GM23338 (cell line): ENCODE results near the gene SANBR. TPM values are rescaled to one million over a fixed set of nuclear protein-coding genes. Genes with fewer than 3 reads are reported as not detected.
A peak's percentile ranks its signal among the peaks of the same experiment; 100 is the strongest.

Experiments
- ATAC-seq: fragments of 200-7000 bp; cut with Tn5 transposase; 3 replicates; pipeline ENCODE4 v1.9.1; 2020
- DNase-seq: peaks from one replicate; pipeline ENCODE4 v3.0.0-alpha.2; 2015; ENCODE audit warnings: low spot score
- H2AFZ ChIP-seq: fragments of 200-600 bp; sonication (generic); 2 replicates; pipeline ENCODE4 v1.8.0; 2016; ENCODE audit warnings: antibody characterized with exemption, mild to moderate bottlenecking, moderate library complexity
- H3F3A ChIP-seq: fragments of 200-600 bp; sonication (generic); replicated peaks from 2 replicates; pipeline ENCODE4 v1.8.0; 2017; ENCODE audit warnings: antibody characterized with exemption, mixed run types, low read depth
- H3K27ac ChIP-seq: fragments of 200-600 bp; sonication (generic); 2 replicates; pipeline ENCODE4 v1.6.1; 2016; ENCODE audit warnings: low read depth
- H3K27me3 ChIP-seq: fragments of 200-600 bp; sonication (generic); 2 replicates; pipeline ENCODE4 v1.8.0; 2016; ENCODE audit warnings: mild to moderate bottlenecking, mixed run types, moderate library complexity; ENCODE audit not compliant: insufficient read depth
- H3K36me3 ChIP-seq: fragments of 200-600 bp; sonication (generic); 2 replicates; pipeline ENCODE4 v1.8.0; 2016; ENCODE audit warnings: mild to moderate bottlenecking; ENCODE audit not compliant: insufficient read depth
- H3K4me1 ChIP-seq: fragments of 200-600 bp; sonication (generic); 2 replicates; pipeline ENCODE4 v1.8.0; 2016; ENCODE audit warnings: mild to moderate bottlenecking, moderate library complexity; ENCODE audit not compliant: insufficient read depth
- H3K4me2 ChIP-seq: fragments of 200-600 bp; sonication (generic); 2 replicates; pipeline ENCODE4 v1.7.1; 2017; ENCODE audit warnings: mixed run types
- H3K4me3 ChIP-seq: fragments of 200-600 bp; sonication (generic); 2 replicates; pipeline ENCODE4 v1.6.1; 2016; ENCODE audit warnings: mixed run types
- H3K79me2 ChIP-seq: fragments of 200-600 bp; sonication (generic); replicated peaks from 2 replicates; pipeline ENCODE4 v1.8.0; 2017; ENCODE audit warnings: mild to moderate bottlenecking; ENCODE audit not compliant: insufficient read depth
- H3K9me2 ChIP-seq: fragments of 200-600 bp; sonication (generic); 2 replicates; pipeline ENCODE4 v1.8.0; 2017; ENCODE audit not compliant: insufficient read depth
- H4K20me1 ChIP-seq: fragments of 200-600 bp; sonication (generic); replicated peaks from 2 replicates; pipeline ENCODE4 v1.8.0; 2017; ENCODE audit warnings: mild to moderate bottlenecking; ENCODE audit not compliant: insufficient read depth
- H3K27ac Mint-ChIP-seq: 2 replicates; pipeline ENCODE4 v1.8.0; 2020; ENCODE audit warnings: inconsistent platforms, mild to moderate bottlenecking, moderate library complexity, mixed read lengths
- H3K27me3 Mint-ChIP-seq: 3 replicates; pipeline ENCODE4 v1.8.0; 2022; ENCODE audit warnings: low read depth, mild to moderate bottlenecking, moderate library complexity, mixed read lengths, inconsistent platforms; ENCODE audit not compliant: insufficient read depth, poor library complexity
- H3K36me3 Mint-ChIP-seq: 3 replicates; pipeline ENCODE4 v1.8.0; 2021; ENCODE audit warnings: low read depth, mild to moderate bottlenecking, inconsistent platforms, moderate library complexity, mixed read lengths
- H3K4me1 Mint-ChIP-seq: 3 replicates; pipeline ENCODE4 v1.8.0; 2020; ENCODE audit warnings: mild to moderate bottlenecking, inconsistent platforms, mixed read lengths
- H3K4me3 Mint-ChIP-seq: 3 replicates; pipeline ENCODE4 v1.8.0; 2021; ENCODE audit warnings: moderate library complexity, mild to moderate bottlenecking, inconsistent platforms, mixed read lengths
- H3K9me3 Mint-ChIP-seq: 3 replicates; pipeline ENCODE4 v1.8.0; 2020; ENCODE audit warnings: moderate library complexity, mild to moderate bottlenecking, inconsistent platforms, mixed read lengths
- CREB1 ChIP-seq: fragments of 250-450 bp; sonication (Bioruptor Pico); IDR thresholded peaks from 2 replicates; pipeline ENCODE4 v1.5.0; 2020; ENCODE audit warnings: low read depth, mild to moderate bottlenecking, moderate library complexity
- CTCF ChIP-seq, 2 experiments: fragments of 200-600 bp in 1 of 2; sonication (generic) in 1 of 2; conservative IDR thresholded peaks; 2 replicates each; pipeline versions ENCODE4 v1.5.1 to v1.6.1; 2016 to 2017; ENCODE audit warnings: antibody characterized with exemption in 2 of 2, low read depth in 2 of 2, mild to moderate bottlenecking in 2 of 2, moderate library complexity in 1 of 2
- ETS1 ChIP-seq: IDR thresholded peaks from 2 replicates; pipeline ENCODE4 v1.6.1; 2016; ENCODE audit warnings: antibody characterized with exemption
- EZH2 ChIP-seq: fragments of 200-600 bp; sonication (generic); IDR thresholded peaks from one replicate; pipeline ENCODE4 v1.8.0; 2017; ENCODE audit warnings: antibody characterized with exemption, mild to moderate bottlenecking, low read depth; ENCODE audit not compliant: unreplicated experiment
- EZH2phosphoT487 ChIP-seq: fragments of 200-600 bp; sonication (generic); IDR thresholded peaks from one replicate; pipeline ENCODE4 v1.8.1; 2018; ENCODE audit warnings: antibody characterized with exemption; ENCODE audit not compliant: unreplicated experiment
- JUNB ChIP-seq: IDR thresholded peaks from one replicate; pipeline ENCODE4 v1.6.1; 2016; ENCODE audit warnings: antibody characterized with exemption; ENCODE audit not compliant: unreplicated experiment
- NANOG ChIP-seq: IDR thresholded peaks from 2 replicates; pipeline ENCODE4 v1.6.1; 2016; ENCODE audit warnings: antibody characterized with exemption, borderline replicate concordance
- POLR2AphosphoS5 ChIP-seq: IDR thresholded peaks from 2 replicates; pipeline ENCODE4 v1.6.1; 2016; ENCODE audit warnings: antibody characterized with exemption, low read depth
- REST ChIP-seq: IDR thresholded peaks from one replicate; pipeline ENCODE4 v1.6.1; 2018; ENCODE audit warnings: antibody characterized with exemption; ENCODE audit not compliant: unreplicated experiment
- STAT1 ChIP-seq: IDR thresholded peaks from one replicate; pipeline ENCODE4 v1.6.1; 2016; ENCODE audit warnings: antibody characterized with exemption; ENCODE audit not compliant: unreplicated experiment
- ZNF114 ChIP-seq: fragments of 250-450 bp; sonication (Bioruptor Pico); IDR thresholded peaks from 2 replicates; pipeline ENCODE4 v1.5.0; 2020; ENCODE audit warnings: mild to moderate bottlenecking, moderate library complexity
- ZNF331 ChIP-seq: fragments of 250-450 bp; sonication (Bioruptor Pico); IDR thresholded peaks from 2 replicates; pipeline ENCODE4 v1.5.0; 2020; ENCODE audit warnings: low read depth, mild to moderate bottlenecking, moderate library complexity
- ZNF462 ChIP-seq: fragments of 250-450 bp; sonication (Bioruptor Pico); IDR thresholded peaks from 2 replicates; pipeline ENCODE4 v1.5.0; 2020; ENCODE audit warnings: mild to moderate bottlenecking, moderate library complexity
- polyA plus RNA-seq: library from polyadenylated mRNA; unstranded; fragments of >200 nt; fragmentation: Nextera tagmentation; extraction: Ambion mirVana; gene quantifications from 2 replicates; pipeline ENCODE4 v1.2.1, GENCODE V29; 2016
- total RNA-seq: library from RNA; depleted of rRNA; stranded (reverse); fragments of >200 nt; shearing (Covaris generic); gene quantifications from 2 replicates; pipeline ENCODE4 v1.2.3, GENCODE V29; 2014

Gene SANBR
- total and polyA plus RNA-seq, 2 experiments from 2014 or later, result 8.4 to 10.8 TPM

- Histone ChIP-seq H3K4me3 (no peak overlapping the region), H3K36me3 (0 out of 2 replicates have a peak, but pooled peaks cover 4% of the 10 kb centered on the region), H4K20me1 (no peaks in the 10 kb centered on the region), H3K27ac (no peak overlapping the region), H3K9me2 (0 out of 2 replicates have a peak, but pooled peaks cover 5% of the 10 kb centered on the region), H3K27me3 (no peaks in the 10 kb centered on the region), H3K4me1 (no peaks in the 10 kb centered on the region), H3K79me2 (no peaks in the 10 kb centered on the region), H3K4me2 (no peak overlapping the region), H3F3A (no peaks in the 10 kb centered on the region), H2AFZ (no peak overlapping the region)
- ATAC-seq (no peak), DNase-seq (peak; percentile 28)
- no peaks in the 10 kb centered on the region for H3K4me1 Mint-ChIP-seq
- H3K27ac Mint-ChIP-seq, result no peak overlapping the region
- peaks cover 1% of the 10 kb centered on the region for H3K27me3 Mint-ChIP-seq
- TF ChIP-seq REST (no peak), ZNF114 (CRISPR knock-in tag) (no peak), NANOG (no peak), CREB1 (no peak), EZH2phosphoT487 (no peak), CTCF (conservative IDR thresholded peaks at IDR 0.05; ENCODE audit: low read depth in 2 of 2) (no peak), ZNF331 (no peak), ZNF462 (no peak), JUNB (no peak), ETS1 (no peak), STAT1 (no peak), POLR2AphosphoS5 (no peak), EZH2 (no peak)
- H3K36me3 Mint-ChIP-seq, result peaks cover 44% of the 10 kb centered on the region
- H3K9me3 Mint-ChIP-seq, result peaks cover 22% of the 10 kb centered on the region
- H3K4me3 Mint-ChIP-seq, result no peak overlapping the region
Measured at GRCh38 chr2:61114147-61114546, 48.5 kb downstream of the SANBR start.
